Activated T-helper 1 cell treated with anti-CD3 and anti-CD28 coated beads, Interleukin-2, amount 50 U/mL, for 16 hours (primary cell): Measurements from ENCODE around the gene SERPINA1.

Experiments
- DNase-seq, 2 donors: peaks; one replicate each; pipeline ENCODE4 v3.0.0-alpha.2; 2020; ENCODE audit warnings: low read depth in 1 of 2, low spot score in 1 of 2

SERPINA1 gene

GRCh38 chr14:94349276-94349675 lies 39.1 kb downstream of the SERPINA1 start:
- no peak for DNase-seq

GRCh38 chr14:94348836-94349235 lies 39.6 kb downstream of the SERPINA1 start:
- no peak for DNase-seq

- no peak for DNase-seq
These were observed 41.6 kb downstream of the SERPINA1 start for GRCh38 chr14:94346841-94347240.

- DNase-seq, result peak in 1 of 2 donors; percentile 32
These were observed 42.2 kb downstream of the SERPINA1 start for GRCh38 chr14:94346065-94346786.

- no peak for DNase-seq
These were observed 42.9 kb downstream of the SERPINA1 start for GRCh38 chr14:94345344-94346064.

- DNase-seq, result no peak
These were observed 44.0 kb downstream of the SERPINA1 start for GRCh38 chr14:94344389-94344788.

- DNase-seq, result no peak
These were observed 45.0 kb downstream of the SERPINA1 start for GRCh38 chr14:94343238-94344005.

- no peak for DNase-seq
These were observed 46.0 kb downstream of the SERPINA1 start for GRCh38 chr14:94342334-94342934.

GRCh38 chr14:94341656-94342333 lies 46.6 kb downstream of the SERPINA1 start:
- no peak for DNase-seq

GRCh38 chr14:94340533-94340932 lies 47.9 kb downstream of the SERPINA1 start:
- no peak for DNase-seq

GRCh38 chr14:94338023-94338422 lies 50.4 kb downstream of the SERPINA1 start:
- DNase-seq, result no peak

- DNase-seq, result no peak
These were observed 51.1 kb downstream of the SERPINA1 start for GRCh38 chr14:94337274-94337673.

- no peak for DNase-seq
These were observed 53.5 kb downstream of the SERPINA1 start for GRCh38 chr14:94334872-94335271.

- no peak for DNase-seq
These were observed 55.8 kb downstream of the SERPINA1 start for GRCh38 chr14:94332587-94332986.

GRCh38 chr14:94332063-94332583 lies 56.3 kb downstream of the SERPINA1 start:
- no peak for DNase-seq

- no peak for DNase-seq
These were observed 56.9 kb downstream of the SERPINA1 start for GRCh38 chr14:94331462-94331861.

- no peak for DNase-seq
These were observed 57.5 kb downstream of the SERPINA1 start for GRCh38 chr14:94330857-94331256.

- no peak for DNase-seq
These were observed 58.0 kb downstream of the SERPINA1 start for GRCh38 chr14:94330432-94330831.

GRCh38 chr14:94329857-94330256 lies 58.5 kb downstream of the SERPINA1 start:
- DNase-seq, result no peak

GRCh38 chr14:94328196-94328595 lies 60.2 kb downstream of the SERPINA1 start:
- no peak for DNase-seq
